ENCODE results near the gene CHN2.

The CHN2 gene

GRCh38 chr7:29278337-29279069 is 83.9 kb downstream of the CHN2 start:
- TF ChIP-seq ZFX (IDR thresholded peaks at IDR 0.05; ENCODE audit: borderline replicate concordance) (no peak), CTCF (IDR thresholded peaks at IDR 0.05) (no peak)
- H3K27ac ChIP-seq, result no peak overlapping the region

DNA sequence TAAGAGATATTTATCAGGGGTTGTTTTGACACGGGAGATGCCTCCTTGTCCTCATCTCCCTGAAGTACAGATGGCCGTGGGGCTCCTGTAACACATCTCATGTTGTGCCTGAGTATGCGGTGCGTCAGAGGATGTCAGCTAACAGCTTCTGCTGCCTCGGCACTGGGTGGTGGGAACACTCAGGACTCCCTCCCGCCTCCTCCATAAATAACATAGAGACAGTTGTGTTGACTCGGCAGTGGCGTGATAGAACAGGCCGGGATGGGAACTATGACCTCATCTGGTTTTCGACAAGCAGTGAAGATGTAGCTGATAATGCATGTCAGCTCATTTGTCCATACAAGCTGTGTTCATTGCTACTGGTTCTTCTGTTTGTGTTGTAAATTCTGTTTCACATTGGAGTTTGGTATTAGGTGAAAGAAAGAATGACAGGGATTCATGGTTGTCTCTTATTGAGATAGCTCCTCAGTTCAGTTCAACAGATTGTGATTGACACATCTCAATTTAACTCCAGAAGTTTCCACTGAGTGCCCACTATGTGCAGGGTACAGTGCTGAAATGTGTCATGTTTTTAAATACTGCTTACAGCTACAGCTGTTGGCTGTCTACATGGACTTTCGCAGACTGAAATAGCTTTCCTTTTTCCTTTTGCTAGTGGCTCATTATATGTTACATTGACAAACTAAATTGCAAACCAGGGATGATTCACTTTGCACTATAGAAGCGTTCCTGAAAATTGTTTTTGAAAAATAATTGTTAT is 87.4 kb downstream of the CHN2 start:
- no peak overlapping the region for H3K27ac ChIP-seq
- TF ChIP-seq ZFX (IDR thresholded peaks at IDR 0.05; ENCODE audit: borderline replicate concordance), result no peak
- no peak for TF ChIP-seq CTCF (IDR thresholded peaks at IDR 0.05)

DNA sequence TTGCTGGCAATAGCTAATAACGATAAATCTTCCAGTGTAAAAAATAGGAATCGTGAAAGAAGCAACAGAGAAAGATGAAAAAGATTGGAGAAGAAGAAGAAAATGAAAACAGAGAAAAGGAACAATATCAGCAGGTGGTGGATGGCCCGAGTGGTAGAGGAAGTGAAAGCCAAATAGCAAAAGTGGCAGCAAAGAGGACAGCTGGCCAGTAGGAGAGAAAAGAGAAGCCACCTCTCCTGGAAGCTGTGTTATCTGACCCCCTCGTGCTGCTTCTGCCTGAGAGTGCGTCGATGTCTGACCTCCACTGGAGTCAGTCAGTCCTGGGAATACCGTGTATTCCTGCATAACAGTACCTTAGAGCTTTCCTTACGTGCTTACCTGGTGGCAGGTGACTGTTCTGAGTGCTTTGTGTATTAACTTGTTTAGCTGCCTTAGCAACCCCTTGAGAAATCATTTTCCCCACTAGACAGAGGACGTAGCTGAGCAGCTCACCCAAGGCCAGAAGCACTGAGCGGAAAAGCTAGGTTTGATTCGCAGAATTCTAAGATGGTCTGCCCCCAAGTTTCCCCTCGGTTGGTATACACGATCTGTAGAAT is 88.3 kb downstream of the CHN2 start:
- TF ChIP-seq ZFX (IDR thresholded peaks at IDR 0.05; ENCODE audit: borderline replicate concordance), result no peak
- TF ChIP-seq CTCF (IDR thresholded peaks at IDR 0.05), result no peak

GRCh38 chr7:29284696-29285443 is 90.3 kb downstream of the CHN2 start:
- TF ChIP-seq CTCF (IDR thresholded peaks at IDR 0.05) (no peak), ZFX (IDR thresholded peaks at IDR 0.05; ENCODE audit: borderline replicate concordance) (no peak)
- H3K27ac ChIP-seq, result no peak overlapping the region

More for the DNA sequence above, 88.3 kb downstream of the CHN2 start:
- no peak overlapping the region for H3K27ac ChIP-seq

- TF ChIP-seq ZFX (IDR thresholded peaks at IDR 0.05; ENCODE audit: borderline replicate concordance) (no peak), CTCF (IDR thresholded peaks at IDR 0.05) (no peak)
- no peak overlapping the region for H3K27ac ChIP-seq
Measured at GRCh38 chr7:29285444-29285793, 90.8 kb downstream of the CHN2 start.

DNA sequence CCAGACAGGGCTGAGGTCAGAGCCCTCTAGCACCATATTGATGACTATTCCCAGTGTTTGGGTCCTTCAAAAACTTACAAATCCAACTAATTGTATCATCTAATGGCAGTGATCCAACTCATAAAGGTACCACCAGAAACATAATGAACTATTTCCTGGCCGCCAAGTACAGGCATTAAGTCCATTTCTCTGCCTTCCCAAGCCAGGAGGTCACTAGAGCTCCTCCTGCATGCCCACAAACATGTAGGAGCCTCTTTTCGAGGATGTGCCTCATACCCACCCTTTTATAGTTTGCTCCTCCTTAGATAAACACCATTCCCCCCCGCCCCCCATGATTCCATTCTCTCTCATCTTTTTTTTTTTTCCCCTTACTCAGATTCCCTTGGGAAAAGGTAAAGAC is 91.3 kb downstream of the CHN2 start:
- no peak overlapping the region for H3K27ac ChIP-seq

More for the DNA sequence above, 91.3 kb downstream of the CHN2 start:
- TF ChIP-seq ZFX (IDR thresholded peaks at IDR 0.05; ENCODE audit: borderline replicate concordance), result no peak
- TF ChIP-seq CTCF (IDR thresholded peaks at IDR 0.05), result no peak

Data from 22Rv1 (cell line).